Activated naive CD4-positive, alpha-beta T cell treated with anti-CD3 and anti-CD28 coated beads, Interleukin-2, amount 50 U/mL, for 16 hours (primary cell): ENCODE results near the gene TRIM66.

Experiments
- DNase-seq: peaks from one replicate; pipeline ENCODE4 v3.0.0-alpha.2; 2020

The TRIM66 gene

DNA sequence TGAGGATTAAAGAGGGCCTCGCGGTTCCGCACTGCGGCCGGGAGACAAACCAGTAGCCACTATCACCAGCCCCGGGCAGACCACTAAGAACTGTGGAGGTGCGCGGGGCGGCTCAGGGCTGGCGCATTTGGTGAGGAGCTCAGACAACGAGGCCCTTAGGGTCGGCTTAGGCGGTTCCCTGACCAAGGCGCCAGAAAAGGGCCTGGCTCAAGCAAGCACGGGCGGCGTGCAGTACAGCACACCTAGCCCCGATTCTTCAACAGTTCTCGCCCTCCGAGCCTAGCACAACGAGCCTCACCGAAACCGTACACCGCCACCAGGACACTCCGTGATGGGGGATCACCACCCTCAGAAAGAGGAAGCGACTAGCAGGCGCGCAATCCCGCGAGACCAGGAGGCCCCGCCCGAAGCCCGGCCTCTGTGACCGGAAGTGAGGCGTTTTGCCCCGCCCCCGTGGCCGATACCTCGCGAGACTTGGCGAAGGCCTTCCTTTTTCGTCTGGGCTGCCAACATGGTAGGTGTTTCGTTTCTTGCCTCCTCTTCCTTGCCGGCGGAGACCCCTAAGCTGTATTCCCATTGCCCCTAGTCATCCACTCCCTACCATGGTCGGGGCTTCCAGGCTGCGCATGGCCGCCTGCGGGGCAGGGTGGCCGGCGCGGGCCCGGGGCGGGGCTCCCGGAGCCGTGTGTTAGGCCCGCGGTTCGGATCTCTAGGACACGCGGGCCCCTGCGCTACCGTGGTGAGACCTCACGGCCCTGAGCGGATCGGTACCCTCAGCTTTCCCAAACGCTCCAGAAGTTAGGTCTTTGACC is at the start of gene TRIM66, which contains the start of gene RPL27A:
TSS of gene TRIM66 (minus strand) at position 363 of the 812 bp plus-strand sequence. CDS start 10,391 bp downstream, outside the sequence.
TSS of gene RPL27A (plus strand) at position 490 of the 812 bp plus-strand sequence. CDS start at position 512, 22 bp downstream.
- peak; percentile 99 for DNase-seq

- no peak for DNase-seq
Measured at GRCh38 chr11:8731647-8732323, 49.3 kb upstream of the TRIM66 start.

- no peak for DNase-seq
Measured at GRCh38 chr11:8730697-8731020, 48.2 kb upstream of the TRIM66 start.

DNA sequence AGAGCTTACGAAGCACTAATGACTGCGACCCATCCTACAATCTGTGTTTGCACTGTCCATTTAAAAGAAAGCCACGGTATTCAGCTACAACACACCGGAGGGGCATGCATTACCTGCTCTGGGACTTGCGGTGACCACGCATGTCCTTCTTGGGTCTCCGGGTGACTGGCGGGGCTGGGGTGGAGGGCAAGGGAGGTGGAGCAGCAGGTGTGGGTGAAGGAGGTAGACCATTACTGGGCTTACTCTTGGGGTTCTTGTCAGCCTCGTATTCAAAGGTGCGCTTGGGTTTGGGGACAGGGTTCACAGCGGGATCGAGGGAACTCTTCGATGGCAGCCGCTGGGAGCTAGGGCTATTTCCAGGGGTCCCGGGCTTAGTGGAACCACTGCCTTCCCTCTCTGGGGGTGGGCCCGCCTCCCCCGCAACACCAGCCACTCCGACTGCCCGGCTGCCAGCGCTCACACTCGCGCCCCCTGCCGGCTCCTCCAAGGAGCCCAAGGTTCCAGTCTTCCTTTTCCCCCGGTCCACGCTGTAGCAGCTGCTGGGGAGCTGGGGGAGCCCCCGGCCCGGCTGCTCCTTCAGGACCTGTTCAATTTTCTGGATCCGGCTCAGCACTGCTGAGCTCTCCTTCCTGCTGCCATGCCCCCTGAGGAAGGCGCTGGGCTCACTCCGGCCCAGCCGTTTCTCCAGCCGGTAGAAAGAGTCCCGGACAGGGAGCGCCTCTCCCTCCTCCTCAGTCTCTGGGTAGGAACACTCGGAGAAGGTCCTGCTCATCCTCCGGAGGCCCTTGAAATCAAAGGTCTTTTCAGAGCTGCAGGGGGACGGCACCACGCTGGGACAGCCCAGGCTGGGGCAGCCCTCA is 47.6 kb upstream of the TRIM66 start:
- DNase-seq, result no peak

DNA sequence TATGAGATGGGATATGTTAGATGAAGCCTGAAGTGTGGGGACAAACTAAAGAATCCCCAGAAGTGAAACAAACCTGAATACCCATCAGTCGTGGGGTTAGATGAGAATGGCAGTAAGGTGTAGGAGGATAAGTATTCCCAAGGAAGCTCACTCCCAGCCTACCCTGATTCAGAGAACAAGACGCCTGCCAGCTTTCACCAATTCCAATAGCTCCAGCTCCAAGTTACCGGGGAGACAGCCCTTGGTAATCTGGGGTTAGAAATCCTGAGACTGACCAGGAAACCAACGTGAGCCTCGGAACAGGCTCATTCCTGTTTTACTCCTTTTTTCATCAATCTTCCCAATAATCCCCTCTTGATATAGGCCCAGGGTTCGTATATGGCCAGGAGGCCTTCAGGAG is 46.6 kb upstream of the TRIM66 start:
- no peak for DNase-seq

DNA sequence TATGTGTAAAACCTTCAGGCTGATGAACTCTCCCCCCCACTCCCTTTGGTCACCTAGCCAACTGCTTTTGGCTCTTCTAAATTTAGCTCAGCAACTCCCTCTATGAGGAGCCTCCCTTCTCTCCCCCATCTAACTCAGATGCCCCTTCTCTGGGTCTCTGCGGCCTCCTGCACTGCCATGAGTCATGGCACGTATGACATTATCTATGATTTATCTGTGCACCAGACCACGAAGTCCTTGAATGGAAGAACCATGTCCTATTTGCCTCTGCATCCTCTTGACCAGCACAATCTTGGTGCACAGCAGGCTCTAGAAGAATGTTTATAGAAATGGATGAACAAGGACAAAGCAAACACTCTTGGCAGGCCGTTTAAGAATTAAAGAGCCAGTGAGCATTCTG is 46.1 kb upstream of the TRIM66 start:
- DNase-seq, result no peak

DNA sequence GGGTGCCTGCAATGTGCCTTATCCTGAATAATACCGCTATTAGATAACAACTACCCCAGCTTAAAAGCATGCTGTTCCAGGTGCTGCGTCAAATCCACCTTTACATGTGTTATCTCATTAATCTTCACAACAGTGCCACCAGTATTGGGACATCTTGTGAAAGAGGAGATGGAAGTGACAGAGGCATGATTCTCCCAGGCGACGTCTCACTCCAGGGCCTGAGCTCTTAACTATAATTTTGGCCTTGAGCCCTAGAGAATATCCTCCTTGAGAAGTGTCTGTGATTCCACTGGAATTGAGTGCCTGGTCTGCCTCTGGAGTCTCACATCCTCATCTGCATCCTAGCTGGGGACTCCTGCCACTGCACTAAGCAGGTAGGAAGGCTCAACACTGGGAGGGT is 43.9 kb upstream of the TRIM66 start:
- no peak for DNase-seq

- no peak for DNase-seq
Measured at GRCh38 chr11:8724682-8725081, 42.2 kb upstream of the TRIM66 start.

GRCh38 chr11:8723711-8724110 is 41.2 kb upstream of the TRIM66 start:
- no peak for DNase-seq

- DNase-seq, result no peak
Measured at GRCh38 chr11:8722809-8723208, 40.3 kb upstream of the TRIM66 start.

DNA sequence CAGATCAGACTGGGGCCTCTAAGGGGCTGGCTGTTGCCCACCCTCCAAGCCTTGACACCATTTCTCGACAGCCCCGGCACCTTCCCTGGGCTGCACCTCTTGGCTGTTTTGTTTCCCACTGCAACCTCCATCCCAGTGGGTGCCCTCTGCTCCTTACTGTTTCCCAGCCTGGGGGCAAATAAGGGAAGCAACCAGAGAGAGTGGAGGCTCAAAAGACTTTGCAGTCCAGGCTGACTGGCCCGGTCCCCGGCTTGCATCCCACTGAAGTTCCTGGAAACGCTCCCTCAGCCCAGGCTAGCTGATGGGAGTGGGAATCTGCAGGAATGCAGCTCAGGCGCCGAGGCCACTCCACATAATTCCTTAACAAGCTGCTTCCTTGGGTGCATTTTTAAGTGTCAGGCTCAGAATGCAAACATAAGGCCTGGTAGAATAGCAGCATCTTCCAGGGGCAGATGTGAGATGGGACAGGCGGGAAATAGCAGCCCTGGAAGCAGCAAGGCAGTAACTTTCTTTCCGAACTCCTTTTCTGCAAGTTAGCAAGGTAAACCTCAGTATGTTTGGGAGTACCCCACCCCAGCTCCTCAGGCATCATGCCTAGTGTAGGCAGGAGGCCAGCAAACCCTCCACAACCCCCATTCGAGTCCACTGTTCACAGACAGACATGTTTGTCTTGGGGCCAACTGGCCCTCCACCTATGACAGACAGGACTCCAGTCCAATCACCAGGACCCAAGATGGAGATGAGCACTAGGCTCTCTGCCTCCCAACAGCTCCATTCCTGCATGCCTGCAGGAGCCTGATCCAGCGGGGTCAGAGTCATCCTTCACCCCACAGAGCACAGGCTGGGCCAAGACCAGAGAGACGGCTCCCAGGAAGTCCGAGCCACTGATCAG is 39.4 kb upstream of the TRIM66 start:
- no peak for DNase-seq

GRCh38 chr11:8720868-8721608 is 38.6 kb upstream of the TRIM66 start:
- no peak for DNase-seq

GRCh38 chr11:8720352-8720751 is 37.9 kb upstream of the TRIM66 start:
- no peak for DNase-seq

DNA sequence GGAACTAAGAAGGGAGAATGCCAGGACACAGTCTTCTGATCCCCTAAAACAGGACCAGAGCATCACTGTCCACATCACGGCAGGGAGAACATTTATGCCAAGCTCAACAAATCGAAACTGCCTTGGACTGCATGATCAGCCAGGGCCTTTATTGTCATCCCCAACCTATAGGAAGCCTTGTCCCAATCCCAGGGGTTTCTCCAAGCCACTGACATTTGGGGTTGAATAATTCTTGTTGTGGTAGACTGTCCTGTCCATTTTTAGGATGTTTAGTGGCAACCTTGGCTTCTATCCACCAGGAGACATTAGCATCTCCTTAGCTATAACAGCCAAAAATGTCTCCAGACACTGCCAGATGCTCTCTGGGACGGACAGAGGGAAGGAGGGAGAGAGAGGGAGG is 37.3 kb upstream of the TRIM66 start:
- DNase-seq, result no peak

DNA sequence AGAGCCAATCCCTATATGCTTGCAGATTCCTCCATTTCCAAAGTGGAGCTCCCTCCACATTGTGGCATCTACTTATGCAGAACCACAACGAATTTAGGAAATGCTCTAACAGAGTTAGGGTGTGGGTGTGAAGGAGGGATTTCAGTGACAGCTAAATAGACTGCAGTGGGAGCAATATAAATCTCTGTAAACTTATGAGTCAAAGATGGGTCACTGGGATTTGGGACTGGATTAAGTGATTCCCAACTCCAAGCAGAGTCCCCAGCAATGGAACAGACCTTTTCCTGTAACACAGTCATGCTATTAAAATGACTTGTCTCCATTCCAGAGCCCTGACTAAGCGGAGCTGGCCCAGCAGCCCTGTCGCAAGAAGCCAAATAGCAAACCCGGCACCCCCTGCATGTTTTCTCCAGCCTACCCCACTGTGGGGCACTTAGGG is 36.8 kb upstream of the TRIM66 start:
- DNase-seq, result no peak

DNA sequence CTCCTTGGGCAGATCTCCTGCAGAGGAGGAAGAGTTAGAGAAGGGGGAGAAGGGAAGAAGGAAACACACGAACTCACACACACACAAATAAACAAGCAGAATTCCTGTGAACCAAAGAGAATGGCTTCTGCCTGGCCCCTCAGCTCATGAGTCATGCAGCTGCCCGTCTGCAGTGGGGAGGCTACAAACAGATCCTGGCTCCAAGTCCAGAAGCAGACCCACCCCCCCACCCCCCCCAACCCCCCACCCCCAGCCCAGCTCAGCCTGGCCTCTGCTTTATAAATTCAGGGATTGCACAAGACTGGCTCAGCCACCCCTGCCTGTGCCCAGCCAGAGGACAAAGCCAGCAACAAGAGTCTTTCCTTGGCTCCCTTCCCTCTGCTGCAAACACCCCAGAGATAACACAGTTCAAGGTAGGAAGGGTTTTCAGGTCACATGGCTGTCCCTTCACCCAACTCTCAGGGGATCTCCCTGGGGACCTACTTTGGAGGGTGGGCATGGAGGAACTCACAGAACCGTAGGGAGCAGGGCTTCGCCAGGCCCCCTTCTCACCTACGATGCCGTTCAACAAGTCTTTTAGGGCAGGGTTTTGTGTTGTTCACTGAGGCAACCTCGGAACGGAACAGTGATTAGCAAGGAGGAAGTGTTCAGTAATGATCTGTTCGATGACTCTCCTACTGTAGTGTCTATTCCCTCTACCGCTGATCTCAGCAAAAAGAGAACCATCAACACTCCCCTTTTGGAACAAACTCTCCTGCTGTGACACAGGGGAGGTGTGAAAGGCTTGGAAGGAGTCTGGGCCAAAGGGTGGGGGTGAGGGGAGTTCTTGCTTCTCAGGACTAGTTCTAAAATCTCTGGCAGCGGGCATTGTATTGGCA is 35.6 kb upstream of the TRIM66 start:
- no peak for DNase-seq

- no peak for DNase-seq
Measured at GRCh38 chr11:8717544-8717875, 35.0 kb upstream of the TRIM66 start.

GRCh38 chr11:8715501-8715900 is 33.0 kb upstream of the TRIM66 start:
- no peak for DNase-seq

DNA sequence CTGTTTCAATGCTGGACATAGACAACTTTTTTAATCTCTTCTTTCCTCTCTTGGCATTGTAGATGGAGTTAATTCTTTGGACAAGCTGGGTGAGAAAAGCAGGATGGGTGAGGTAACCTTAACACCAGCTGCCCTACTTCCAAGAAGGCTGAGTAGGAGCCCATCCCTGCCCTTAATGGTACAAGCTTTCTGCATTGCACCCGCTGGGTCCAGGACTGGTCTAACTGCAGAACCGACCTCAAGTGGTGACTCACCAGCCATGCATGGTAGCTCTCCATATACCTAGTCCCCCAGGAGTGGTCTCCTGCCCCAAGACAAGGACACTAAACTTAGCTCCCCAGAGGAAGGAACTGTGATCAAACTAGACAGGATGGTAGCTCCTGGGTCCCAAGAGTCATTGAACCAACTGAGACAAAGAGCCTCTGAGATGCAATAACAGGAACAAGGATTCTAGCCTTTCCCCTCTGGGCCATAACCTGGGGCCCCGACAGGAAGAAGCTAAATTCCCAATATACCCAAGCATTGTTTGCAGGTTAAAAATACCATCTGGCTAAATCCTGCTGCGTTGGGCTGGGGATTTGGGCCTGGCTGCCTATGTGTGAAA is 32.3 kb upstream of the TRIM66 start:
- no peak for DNase-seq

GRCh38 chr11:8713760-8714454 is 31.4 kb upstream of the TRIM66 start:
- DNase-seq, result no peak
